CD14-positive monocyte (primary cell): Measurements from ENCODE around the gene TSHZ3. TPM values are rescaled to one million over a fixed set of nuclear protein-coding genes. Genes with fewer than 3 reads are reported as not detected.

Experiments
- DNase-seq, 3 donors: peaks; one replicate each; pipeline ENCODE4 v3.0.0-alpha.2; 2011 to 2022
- H2AFZ ChIP-seq: 2 replicates; pipeline ENCODE4 v1.6.0; 2012; ENCODE audit warnings: mild to moderate bottlenecking, low read depth, low read length, inconsistent platforms; ENCODE audit not compliant: insufficient read depth, poor library complexity, severe bottlenecking
- H3K27ac ChIP-seq, 2 donors: 1 replicate in 1 of 2; 2 replicates in 1 of 2; pipeline ENCODE4 v1.5.1; 2012 to 2013; ENCODE audit warnings: low read length in 2 of 2, control low read depth in 1 of 2, inconsistent platforms in 1 of 2, low read depth in 1 of 2, mild to moderate bottlenecking in 1 of 2
- H3K27me3 ChIP-seq, 2 donors: one replicate each; pipeline versions ENCODE4 v1.6.0 to v1.6.1; 2011 to 2013; ENCODE audit warnings: low read length in 2 of 2; ENCODE audit not compliant: control insufficient read depth in 2 of 2, insufficient read depth in 2 of 2
- H3K36me3 ChIP-seq, 2 donors: replicated peaks in 1 of 2; 1 replicate in 1 of 2; 2 replicates in 1 of 2; pipeline versions ENCODE4 v1.5.1 to v1.6.1; 2012 to 2013; ENCODE audit warnings: low read length in 2 of 2, control low read depth in 1 of 2, inconsistent platforms in 1 of 2, mild to moderate bottlenecking in 1 of 2; ENCODE audit not compliant: insufficient read depth in 2 of 2, control insufficient read depth in 1 of 2
- H3K4me1 ChIP-seq, 2 donors: 1 replicate in 1 of 2; 2 replicates in 1 of 2; pipeline versions ENCODE4 v1.5.1 to v1.6.1; 2012 to 2013; ENCODE audit warnings: low read length in 2 of 2, control low read depth in 1 of 2, inconsistent platforms in 1 of 2, mild to moderate bottlenecking in 1 of 2, moderate library complexity in 1 of 2; ENCODE audit not compliant: insufficient read depth in 2 of 2, control insufficient read depth in 1 of 2
- H3K4me2 ChIP-seq: replicated peaks from 2 replicates; pipeline ENCODE3; 2012; ENCODE audit warnings: low read length, moderate library complexity, mild to moderate bottlenecking; ENCODE audit not compliant: poor library complexity, severe bottlenecking; ENCODE audit errors: extremely low read depth
- H3K4me3 ChIP-seq, 3 experiments: fragments of 200-600 bp in 1 of 3; sonication (generic) in 1 of 3; replicated peaks in 1 of 3; 1 replicate in 2 of 3; 2 replicates in 1 of 3; pipeline ENCODE4 v1.5.1; 2011 to 2013; ENCODE audit warnings: low read length in 3 of 3, mild to moderate bottlenecking in 3 of 3, control low read depth in 2 of 3, low read depth in 2 of 3, inconsistent platforms in 1 of 3, moderate library complexity in 1 of 3
- H3K79me2 ChIP-seq: 2 replicates; pipeline ENCODE4 v1.6.0; 2012; ENCODE audit warnings: mild to moderate bottlenecking, control low read depth, inconsistent platforms, low read length, moderate library complexity; ENCODE audit not compliant: insufficient read depth
- H3K9ac ChIP-seq: 2 replicates; pipeline ENCODE4 v1.6.0; 2017; ENCODE audit warnings: low read length, mild to moderate bottlenecking; ENCODE audit not compliant: insufficient read depth, poor library complexity, severe bottlenecking
- H3K9me3 ChIP-seq, 2 donors: replicated peaks in 1 of 2; 1 replicate in 1 of 2; 2 replicates in 1 of 2; pipeline versions ENCODE4 v1.5.1 to v1.6.1; 2012 to 2013; ENCODE audit warnings: low read length in 2 of 2, control low read depth in 1 of 2; ENCODE audit not compliant: control insufficient read depth in 1 of 2, insufficient read depth in 1 of 2
- H4K20me1 ChIP-seq: 2 replicates; pipeline ENCODE4 v1.6.0; 2012; ENCODE audit warnings: mild to moderate bottlenecking, low read length, control low read depth, moderate library complexity; ENCODE audit not compliant: insufficient read depth
- H3K27ac Mint-ChIP-seq, 7 donors: one replicate each; pipeline ENCODE4 v1.8.0; 2020; ENCODE audit warnings: mild to moderate bottlenecking in 7 of 7, mixed read lengths in 7 of 7, moderate library complexity in 6 of 7, inconsistent platforms in 2 of 7
- H3K27me3 Mint-ChIP-seq, 3 donors: one replicate each; pipeline ENCODE4 v1.8.0; 2021 to 2022; ENCODE audit warnings: low read depth in 3 of 3, mild to moderate bottlenecking in 3 of 3, mixed read lengths in 3 of 3, moderate library complexity in 3 of 3, inconsistent platforms in 1 of 3
- H3K36me3 Mint-ChIP-seq, 2 donors: one replicate each; pipeline ENCODE4 v1.8.0; 2020; ENCODE audit warnings: mixed read lengths in 2 of 2, inconsistent platforms in 1 of 2, mild to moderate bottlenecking in 1 of 2
- H3K4me1 Mint-ChIP-seq: one replicate; pipeline ENCODE4 v1.8.0; 2020; ENCODE audit warnings: mild to moderate bottlenecking, mixed read lengths
- H3K4me3 Mint-ChIP-seq, 2 donors: one replicate each; pipeline ENCODE4 v1.8.0; 2020; ENCODE audit warnings: mild to moderate bottlenecking in 2 of 2, mixed read lengths in 2 of 2, moderate library complexity in 1 of 2
- H3K9me3 Mint-ChIP-seq, 7 donors: one replicate each; pipeline ENCODE4 v1.8.0; 2020 to 2022; ENCODE audit warnings: mixed read lengths in 7 of 7, mild to moderate bottlenecking in 6 of 7, moderate library complexity in 6 of 7, inconsistent platforms in 2 of 7
- CTCF ChIP-seq: fragments of 200-600 bp; IDR thresholded peaks from one replicate; pipeline ENCODE4 v1.8.0; 2022; ENCODE audit warnings: antibody characterized with exemption, mild to moderate bottlenecking
- WGBS: methylation state at CpG from one replicate; pipeline ENCODE4 v1.1.5; 2013; ENCODE audit warnings: missing lambda C conversion rate; ENCODE audit not compliant: insufficient coverage; 5-methylcytosine and 5-hydroxymethylcytosine counted together
- intact Hi-C, 2 donors: fragments of 100-400 bp; cut with micrococcal nuclease; formaldehyde crosslinking; loops; one replicate each; pipeline versions ENCODE4 v1.15.0 to v1.15.1; 2023
- polyA plus RNA-seq, 3 donors: library from polyadenylated mRNA; depleted of rRNA in 1 of 3; unstranded in 2 of 3; stranded (reverse) in 1 of 3; fragments of 300-500 nt in 2 of 3; fragments of >200 nt in 1 of 3; fragmentation: Illumina TruSeq in 2 of 3; gene quantifications; 1 replicate in 2 of 3; 2 replicates in 1 of 3; pipeline ENCODE4 v1.2.3, GENCODE V29; 2012 to 2021

The TSHZ3 gene
- polyA plus RNA-seq, 3 donors = 2.3 to 5.8 (median 3.3) TPM

GRCh38 chr19:31317570-31317969 lies 31.7 kb downstream of the TSHZ3 start:
- Mint-ChIP-seq H3K27ac (peak overlapping the region; percentile 94 to 99 (median 97)), H3K27me3 (no peaks in the 10 kb centered on the region)
- no peak overlapping the region for H2AFZ ChIP-seq

GRCh38 chr19:31317093-31317492 lies 32.1 kb downstream of the TSHZ3 start:
- intact Hi-C loops = no loop called here

More at GRCh38 chr19:31317570-31317969, 31.7 kb downstream of the TSHZ3 start:
- Histone ChIP-seq H3K9ac (no peak overlapping the region), H3K27me3 (no peaks in the 10 kb centered on the region), H3K27ac (peak overlapping the region; percentile 77 to 84), H3K4me1 (peaks cover 59 to 63% of the 10 kb centered on the region in 2 donors), H3K4me3 (peak overlapping the region in 1 of 3 experiments; percentile 71), H3K79me2 (peaks cover 86% of the 10 kb centered on the region), H4K20me1 (peaks cover 44% of the 10 kb centered on the region), H3K4me2 (peak overlapping the region; percentile 76), H3K36me3 (no peaks in the 10 kb centered on the region), H3K9me3 (no peaks in the 10 kb centered on the region)
- peaks cover 17 to 32% of the 10 kb centered on the region in 2 donors for H3K36me3 Mint-ChIP-seq
- TF ChIP-seq CTCF = no peak
- DNase-seq = no peak
- WGBS = 76% methylated on average over 10 of the region's 11 CpGs
- H3K9me3 Mint-ChIP-seq = no peaks in the 10 kb centered on the region
- H3K4me3 Mint-ChIP-seq = no peak overlapping the region
- H3K4me1 Mint-ChIP-seq = peaks cover 74% of the 10 kb centered on the region
- intact Hi-C loops = no loop called here

More at GRCh38 chr19:31317093-31317492, 32.1 kb downstream of the TSHZ3 start:
- no peaks in the 10 kb centered on the region for H3K9me3 Mint-ChIP-seq
- peak overlapping the region in 1 of 2 donors; percentile 94 for H3K4me3 Mint-ChIP-seq
- Histone ChIP-seq H3K9ac (peak overlapping the region; percentile 66), H4K20me1 (peaks cover 40% of the 10 kb centered on the region), H3K9me3 (no peaks in the 10 kb centered on the region), H3K4me1 (peaks cover 64 to 68% of the 10 kb centered on the region in 2 donors), H3K27ac (peak overlapping the region; percentile 77 to 84), H3K4me2 (peak overlapping the region; percentile 76), H3K27me3 (no peaks in the 10 kb centered on the region), H2AFZ (no peak overlapping the region), H3K36me3 (no peaks in the 10 kb centered on the region), H3K4me3 (peak overlapping the region in 2 of 3 experiments; percentile 25 to 71), H3K79me2 (peaks cover 82% of the 10 kb centered on the region)
- DNase-seq = no peak
- H3K4me1 Mint-ChIP-seq = peaks cover 79% of the 10 kb centered on the region
- no peak for TF ChIP-seq CTCF
- 42% methylated on average over 4 of the region's 6 CpGs for WGBS
- H3K27ac Mint-ChIP-seq = peak overlapping the region; percentile 94 to 99 (median 97)
- H3K27me3 Mint-ChIP-seq = no peaks in the 10 kb centered on the region
- H3K36me3 Mint-ChIP-seq = peaks cover 16 to 29% of the 10 kb centered on the region in 2 donors
